Stimulated activated CD4-positive, alpha-beta T cell treated with anti-CD3 and anti-CD28 coated beads, Interleukin-4, amount 100 ng/mL, for 24 hours (primary cell): ENCODE measurements around the gene NT5C3B.

Source experiments
- DNase-seq: peaks from one replicate; pipeline ENCODE4 v3.0.0-alpha.2; 2020

NT5C3B gene

GRCh38 chr17:41806685-41807445, 29.2 kb downstream of the NT5C3B start:
- no peak for DNase-seq

- no peak for DNase-seq
These were observed 32.7 kb downstream of the NT5C3B start for GRCh38 chr17:41803049-41804020.

GRCh38 chr17:41801374-41802271, 34.4 kb downstream of the NT5C3B start:
- peak; percentile 79 for DNase-seq

- DNase-seq, result no peak
These were observed 35.2 kb downstream of the NT5C3B start for GRCh38 chr17:41800601-41801373.

- no peak for DNase-seq
These were observed 36.7 kb downstream of the NT5C3B start for GRCh38 chr17:41799366-41799765.

- DNase-seq, result no peak
These were observed 38.7 kb downstream of the NT5C3B start for GRCh38 chr17:41797377-41797776.

- no peak for DNase-seq
These were observed 39.7 kb downstream of the NT5C3B start for GRCh38 chr17:41796121-41796895.

- no peak for DNase-seq
These were observed 41.5 kb downstream of the NT5C3B start for GRCh38 chr17:41794540-41794975.

- no peak for DNase-seq
These were observed 42.1 kb downstream of the NT5C3B start for GRCh38 chr17:41793784-41794539.

GRCh38 chr17:41792845-41793783, 42.9 kb downstream of the NT5C3B start:
- no peak for DNase-seq

GRCh38 chr17:41787021-41787418, 49.0 kb downstream of the NT5C3B start:
- DNase-seq, result no peak

GRCh38 chr17:41786227-41787020, 49.6 kb downstream of the NT5C3B start, which contains the start of gene JUP:
Gene JUP, minus strand, starts transcription at chr17:41786711. Its CDS starts 14,857 bp downstream, at chr17:41771854.
- DNase-seq, result peak; percentile 89

GRCh38 chr17:41785859-41786226, 50.2 kb downstream of the NT5C3B start:
- no peak for DNase-seq

GRCh38 chr17:41785091-41785858, 50.8 kb downstream of the NT5C3B start:
- DNase-seq, result no peak

- DNase-seq, result no peak
These were observed 51.8 kb downstream of the NT5C3B start for GRCh38 chr17:41784207-41784744.

- DNase-seq, result no peak
These were observed 53.9 kb downstream of the NT5C3B start for GRCh38 chr17:41782142-41782541.
